ENCODE measurements around the gene ADAM23. TPM values are rescaled to one million over a fixed set of nuclear protein-coding genes. Genes with fewer than 3 reads are reported as not detected.

Gene ADAM23
- total and polyA plus RNA-seq, 4 donors, result 0.12 to 0.51 (median 0.17) TPM; not detected in 1

- Histone ChIP-seq H3K4me3 (ENCODE audit: low read depth in 1 of 3, low read length in 3 of 3) (no peak overlapping the region), H3K36me3 (ENCODE audit: control insufficient read depth in 4 of 4, insufficient read depth in 3 of 4, low read depth in 1 of 4, low read length in 3 of 4) (no peaks in the 10 kb centered on the region), H3K4me1 (ENCODE audit: control insufficient read depth in 4 of 4, insufficient read depth in 4 of 4, low read length in 3 of 4) (no peaks in the 10 kb centered on the region), H3K9me3 (ENCODE audit: control insufficient read depth in 4 of 4, low read length in 3 of 4) (no peaks in the 10 kb centered on the region), H3K27me3 (ENCODE audit: control insufficient read depth in 4 of 4, insufficient read depth in 4 of 4, low read length in 3 of 4) (no peaks in the 10 kb centered on the region), H3K9ac (ENCODE audit: low read depth in 1 of 2, low read length in 2 of 2) (no peak overlapping the region), H3K27ac (ENCODE audit: low read depth in 1 of 2, low read length in 2 of 2) (no peak overlapping the region)
- no peak for TF ChIP-seq TAF1 (conservative IDR thresholded peaks at IDR 0.05)
- no peak for TF ChIP-seq GABPA (IDR thresholded peaks at IDR 0.05 in 1 of 2, conservative IDR thresholded peaks at IDR 0.05 in 1 of 2)
- no peak for TF ChIP-seq SP1 (IDR thresholded peaks at IDR 0.05)
- TF ChIP-seq FOXA2 (IDR thresholded peaks at IDR 0.05), result no peak
- TF ChIP-seq RXRA (IDR thresholded peaks at IDR 0.05), result no peak
- no peak for TF ChIP-seq ATF3 (IDR thresholded peaks at IDR 0.05)
- 84% methylated on average over 2 of the region's 2 CpGs for WGBS
- DNase-seq (ENCODE audit: low spot score), result no peak
Measured at GRCh38 chr2:206562375-206562774, 119.0 kb downstream of the ADAM23 start.

GRCh38 chr2:206563374-206563773, 120.0 kb downstream of the ADAM23 start:
- no peak overlapping the region for H3K4me3 ChIP-seq (ENCODE audit: low read depth in 1 of 3, low read length in 3 of 3)
- TF ChIP-seq HNF4G (IDR thresholded peaks at IDR 0.05) (no peak), ZBTB33 (IDR thresholded peaks at IDR 0.05) (no peak), CTCF (IDR thresholded peaks at IDR 0.05; ENCODE audit: low read depth, low read length, missing input control) (no peak), EGR1 (IDR thresholded peaks at IDR 0.05; ENCODE audit: low read depth in 2 of 2) (no peak), ATF3 (IDR thresholded peaks at IDR 0.05) (no peak)
- H3K9me3 ChIP-seq (ENCODE audit: control insufficient read depth in 4 of 4, low read length in 3 of 4), result no peaks in the 10 kb centered on the region
- DNase-seq (ENCODE audit: low spot score), result no peak
- no peak overlapping the region for H3K9ac ChIP-seq (ENCODE audit: low read depth in 1 of 2, low read length in 2 of 2)
- no peaks in the 10 kb centered on the region for H3K27me3 ChIP-seq (ENCODE audit: control insufficient read depth in 4 of 4, insufficient read depth in 4 of 4, low read length in 3 of 4)
- no peaks in the 10 kb centered on the region for H3K36me3 ChIP-seq (ENCODE audit: control insufficient read depth in 4 of 4, insufficient read depth in 3 of 4, low read depth in 1 of 4, low read length in 3 of 4)
- no peaks in the 10 kb centered on the region for H3K4me1 ChIP-seq (ENCODE audit: control insufficient read depth in 4 of 4, insufficient read depth in 4 of 4, low read length in 3 of 4)
- no peak overlapping the region for H3K27ac ChIP-seq (ENCODE audit: low read depth in 1 of 2, low read length in 2 of 2)
- 72% methylated on average over 2 of the region's 2 CpGs for WGBS

GRCh38 chr2:206565666-206566065, 122.3 kb downstream of the ADAM23 start:
- WGBS, result 73% methylated on average over 4 of the region's 4 CpGs
- Histone ChIP-seq H3K27me3 (ENCODE audit: control insufficient read depth in 4 of 4, insufficient read depth in 4 of 4, low read length in 3 of 4) (no peaks in the 10 kb centered on the region), H3K4me1 (ENCODE audit: control insufficient read depth in 4 of 4, insufficient read depth in 4 of 4, low read length in 3 of 4) (no peaks in the 10 kb centered on the region), H3K4me3 (ENCODE audit: low read depth in 1 of 3, low read length in 3 of 3) (no peak overlapping the region), H3K9me3 (ENCODE audit: control insufficient read depth in 4 of 4, low read length in 3 of 4) (no peaks in the 10 kb centered on the region), H3K36me3 (ENCODE audit: control insufficient read depth in 4 of 4, insufficient read depth in 3 of 4, low read depth in 1 of 4, low read length in 3 of 4) (no peaks in the 10 kb centered on the region), H3K9ac (ENCODE audit: low read depth in 1 of 2, low read length in 2 of 2) (no peak overlapping the region), H3K27ac (ENCODE audit: low read depth in 1 of 2, low read length in 2 of 2) (no peak overlapping the region)
- TF ChIP-seq SP1 (IDR thresholded peaks at IDR 0.05) (no peak), HNF4G (IDR thresholded peaks at IDR 0.05) (no peak), RXRA (IDR thresholded peaks at IDR 0.05) (no peak), NR2F2 (IDR thresholded peaks at IDR 0.05) (no peak), YY1 (IDR thresholded peaks at IDR 0.05) (no peak), CTCF (IDR thresholded peaks at IDR 0.05; ENCODE audit: low read depth, low read length, missing input control) (no peak), ZBTB33 (IDR thresholded peaks at IDR 0.05) (no peak), JUND (IDR thresholded peaks at IDR 0.05) (no peak), EGR1 (IDR thresholded peaks at IDR 0.05; ENCODE audit: low read depth in 2 of 2) (no peak), ATF3 (IDR thresholded peaks at IDR 0.05) (no peak)
- no peak for DNase-seq (ENCODE audit: low spot score)

Data from liver (tissue), 9 donors.